ENCODE data around the gene NCAN. TPM values are rescaled to one million over a fixed set of nuclear protein-coding genes. Genes with fewer than 3 reads are reported as not detected.

The NCAN gene
- total RNA-seq, 1 experiment from 2014 or later = not detected

DNA sequence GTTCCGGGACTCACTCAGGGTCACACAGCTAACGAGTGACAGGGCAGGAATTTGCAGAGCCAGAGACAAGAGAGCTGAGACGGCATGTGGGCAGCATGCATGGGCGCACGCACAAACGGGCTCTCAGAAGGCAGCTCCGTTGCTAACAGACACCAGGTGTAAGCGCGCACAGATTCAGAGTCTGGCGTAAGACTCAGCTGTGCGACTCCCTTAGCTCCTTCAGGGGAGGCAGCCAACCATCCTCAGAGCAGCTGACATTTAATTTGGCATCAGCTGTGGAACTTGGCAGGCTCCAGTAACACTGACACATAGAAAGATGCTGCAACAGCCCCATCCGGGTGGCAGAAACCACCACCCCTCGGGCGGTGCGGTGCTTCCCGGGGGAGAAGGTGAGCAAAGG, 68.8 kb downstream of the NCAN start:
- CTCF ChIA-PET = no interaction called here

GRCh38 chr19:19285686-19286085, 73.9 kb downstream of the NCAN start:
- H3K36me3 ChIP-seq (ENCODE audit: control insufficient read depth, insufficient read depth, low read length) = no peaks in the 10 kb centered on the region; the same call in 1 of the 2 replicates
- ChIA-PET POLR2A (no interaction called here), CTCF (interaction anchor here (0.9 kb wide), 1 partner anchor 12 kb away, joined by 3 read pairs; no protein-coding TSS in a partner anchor)
- Mint-ChIP-seq H3K4me1 (ENCODE audit: low read depth, unreplicated experiment) (no peaks in the 10 kb centered on the region), H3K27ac (ENCODE audit: unreplicated experiment) (no peak overlapping the region), H3K9me3 (ENCODE audit: unreplicated experiment) (no peaks in the 10 kb centered on the region), H3K36me3 (ENCODE audit: insufficient read depth, unreplicated experiment) (peaks cover 44% of the 10 kb centered on the region), H3K27me3 (ENCODE audit: insufficient read depth, unreplicated experiment) (no peaks in the 10 kb centered on the region), H3K4me3 (ENCODE audit: unreplicated experiment) (no peak overlapping the region)
- BruUV-seq (replicated peaks) = no TSS peak
- TF ChIP-seq, protein P1, sequence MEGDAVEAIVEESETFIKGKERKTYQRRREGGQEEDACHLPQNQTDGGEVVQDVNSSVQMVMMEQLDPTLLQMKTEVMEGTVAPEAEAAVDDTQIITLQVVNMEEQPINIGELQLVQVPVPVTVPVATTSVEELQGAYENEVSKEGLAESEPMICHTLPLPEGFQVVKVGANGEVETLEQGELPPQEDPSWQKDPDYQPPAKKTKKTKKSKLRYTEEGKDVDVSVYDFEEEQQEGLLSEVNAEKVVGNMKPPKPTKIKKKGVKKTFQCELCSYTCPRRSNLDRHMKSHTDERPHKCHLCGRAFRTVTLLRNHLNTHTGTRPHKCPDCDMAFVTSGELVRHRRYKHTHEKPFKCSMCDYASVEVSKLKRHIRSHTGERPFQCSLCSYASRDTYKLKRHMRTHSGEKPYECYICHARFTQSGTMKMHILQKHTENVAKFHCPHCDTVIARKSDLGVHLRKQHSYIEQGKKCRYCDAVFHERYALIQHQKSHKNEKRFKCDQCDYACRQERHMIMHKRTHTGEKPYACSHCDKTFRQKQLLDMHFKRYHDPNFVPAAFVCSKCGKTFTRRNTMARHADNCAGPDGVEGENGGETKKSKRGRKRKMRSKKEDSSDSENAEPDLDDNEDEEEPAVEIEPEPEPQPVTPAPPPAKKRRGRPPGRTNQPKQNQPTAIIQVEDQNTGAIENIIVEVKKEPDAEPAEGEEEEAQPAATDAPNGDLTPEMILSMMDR (IDR thresholded peaks at IDR 0.05; ENCODE audit: insufficient read depth in 1 of 2, low read depth in 1 of 2, low read length in 1 of 2, severe bottlenecking in 1 of 2, unreplicated experiment in 1 of 2) = no peak
- H3K27me3 ChIP-seq (replicated peaks; ENCODE audit: control insufficient read depth, insufficient read depth, low read length) = no peaks in the 10 kb centered on the region
- intact Hi-C loops (cut with micrococcal nuclease; ENCODE audit: unreplicated experiment) = no loop called here
- no peak for DNase-seq
- H3K9me3 ChIP-seq = no peaks in the 10 kb centered on the region
- H3K4me3 ChIP-seq (ENCODE audit: low read depth, low read length) = no peak overlapping the region
- H3K4me1 ChIP-seq = no peaks in the 10 kb centered on the region

More for the DNA sequence above, 68.8 kb downstream of the NCAN start:
- POLR2A ChIA-PET = no interaction called here
- no peaks in the 10 kb centered on the region for H3K9me3 ChIP-seq
- TF ChIP-seq, protein P1 (IDR thresholded peaks at IDR 0.05; ENCODE audit: insufficient read depth in 1 of 2, low read depth in 1 of 2, low read length in 1 of 2, severe bottlenecking in 1 of 2, unreplicated experiment in 1 of 2) = no peak
- no TSS peak for BruUV-seq (replicated peaks)
- Mint-ChIP-seq H3K27ac (ENCODE audit: unreplicated experiment) (no peak overlapping the region), H3K27me3 (ENCODE audit: insufficient read depth, unreplicated experiment) (no peaks in the 10 kb centered on the region), H3K4me3 (ENCODE audit: unreplicated experiment) (no peak overlapping the region), H3K4me1 (ENCODE audit: low read depth, unreplicated experiment) (no peaks in the 10 kb centered on the region), H3K36me3 (ENCODE audit: insufficient read depth, unreplicated experiment) (peaks cover 29% of the 10 kb centered on the region), H3K9me3 (ENCODE audit: unreplicated experiment) (no peaks in the 10 kb centered on the region)
- intact Hi-C loops (cut with micrococcal nuclease; ENCODE audit: unreplicated experiment) = no loop called here
- DNase-seq = no peak
- H3K27me3 ChIP-seq (replicated peaks; ENCODE audit: control insufficient read depth, insufficient read depth, low read length) = no peaks in the 10 kb centered on the region
- no peaks in the 10 kb centered on the region for H3K4me1 ChIP-seq
- H3K4me3 ChIP-seq (ENCODE audit: low read depth, low read length) = no peak overlapping the region
- no peaks in the 10 kb centered on the region; the same call in 1 of the 2 replicates for H3K36me3 ChIP-seq (ENCODE audit: control insufficient read depth, insufficient read depth, low read length)

- H3K4me3 ChIP-seq (ENCODE audit: low read depth, low read length) = no peak overlapping the region
- no peaks in the 10 kb centered on the region for H3K36me3 ChIP-seq (ENCODE audit: control insufficient read depth, insufficient read depth, low read length)
- Mint-ChIP-seq H3K27me3 (ENCODE audit: insufficient read depth, unreplicated experiment) (no peaks in the 10 kb centered on the region), H3K9me3 (ENCODE audit: unreplicated experiment) (no peaks in the 10 kb centered on the region), H3K4me1 (ENCODE audit: low read depth, unreplicated experiment) (no peaks in the 10 kb centered on the region), H3K4me3 (ENCODE audit: unreplicated experiment) (no peak overlapping the region), H3K36me3 (ENCODE audit: insufficient read depth, unreplicated experiment) (peaks cover 48% of the 10 kb centered on the region), H3K27ac (ENCODE audit: unreplicated experiment) (no peak overlapping the region)
- BruUV-seq (replicated peaks) = no TSS peak
- H3K4me1 ChIP-seq = no peaks in the 10 kb centered on the region
- ChIA-PET POLR2A (no interaction called here), CTCF (no interaction called here)
- TF ChIP-seq, protein P1 (IDR thresholded peaks at IDR 0.05; ENCODE audit: insufficient read depth in 1 of 2, low read depth in 1 of 2, low read length in 1 of 2, severe bottlenecking in 1 of 2, unreplicated experiment in 1 of 2) = no peak
- intact Hi-C loops (cut with micrococcal nuclease; ENCODE audit: unreplicated experiment) = no loop called here
- DNase-seq = no peak
- H3K9me3 ChIP-seq = no peaks in the 10 kb centered on the region
- no peaks in the 10 kb centered on the region for H3K27me3 ChIP-seq (replicated peaks; ENCODE audit: control insufficient read depth, insufficient read depth, low read length)
Observed at GRCh38 chr19:19292607-19293006, 80.8 kb downstream of the NCAN start.
